Left ventricle myocardium inferior (tissue), 1 donor: ENCODE data around the gene NR6A1. TPM values are rescaled to one million over a fixed set of nuclear protein-coding genes. Genes with fewer than 3 reads are reported as not detected.

Experiments
- DNase-seq: peaks from one replicate; pipeline ENCODE4 v3.0.0-alpha.2; 2020
- H3K27ac ChIP-seq: fragments of 200-600 bp; replicated peaks from 2 replicates; pipeline ENCODE4 v1.8.0; 2021
- H3K27me3 ChIP-seq: fragments of 200-600 bp; 2 replicates; pipeline ENCODE4 v1.8.0; 2021; ENCODE audit warnings: low read depth
- H3K36me3 ChIP-seq: fragments of 200-600 bp; 2 replicates; pipeline ENCODE4 v1.8.0; 2021
- H3K4me1 ChIP-seq: fragments of 200-600 bp; 2 replicates; pipeline ENCODE4 v1.8.0; 2021
- H3K4me3 ChIP-seq: fragments of 200-600 bp; 2 replicates; pipeline ENCODE4 v1.8.0; 2021; ENCODE audit warnings: mild to moderate bottlenecking, moderate library complexity
- H3K9me3 ChIP-seq: fragments of 200-600 bp; replicated peaks from 2 replicates; pipeline ENCODE4 v1.8.0; 2021
- CTCF ChIP-seq: fragments of 200-600 bp; IDR thresholded peaks from 2 replicates; pipeline ENCODE4 v1.8.0; 2021; ENCODE audit warnings: antibody characterized with exemption, mild to moderate bottlenecking, borderline replicate concordance
- intact Hi-C: fragments of 100-400 bp; cut with micrococcal nuclease; formaldehyde crosslinking; loops from one replicate; pipeline ENCODE4 v1.11.0; 2022
- total RNA-seq: library from RNA; stranded (reverse); fragmentation: NEBNext Ultra II Directional; extraction: Animal tissue kit (Norgen Biotek cat#: 25700); gene quantifications from one replicate; pipeline ENCODE4 v1.2.1, GENCODE V29; 2021
- donor health status: DM: no; HTN: yes; CAD: no; lungs with severe emphysema.

Gene NR6A1
- total RNA-seq, 1 donor from 2014 or later = 1.0 TPM

DNA sequence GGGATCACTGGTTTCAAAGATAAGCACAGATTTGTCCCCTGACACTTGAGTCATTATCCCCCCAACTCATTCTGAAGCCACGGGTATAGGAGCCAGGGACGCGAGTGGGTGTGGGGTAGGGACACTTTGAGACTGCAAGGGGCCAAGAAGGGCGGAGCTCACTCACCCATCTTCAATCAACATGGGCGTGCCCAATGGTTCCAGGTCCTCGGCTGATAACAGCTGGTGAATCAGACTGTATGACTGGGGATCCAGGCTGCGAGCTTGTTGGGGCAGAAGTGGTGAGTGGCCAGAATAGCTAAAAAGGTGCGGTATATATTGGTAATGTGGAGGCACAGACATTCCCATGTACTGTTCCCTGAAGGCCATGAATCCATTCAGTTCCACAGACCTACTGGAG, 233.2 kb downstream of the NR6A1 start:
- Histone ChIP-seq H3K4me1 (no peaks in the 10 kb centered on the region), H3K36me3 (peaks cover 6% of the 10 kb centered on the region), H3K9me3 (no peaks in the 10 kb centered on the region), H3K27me3 (no peaks in the 10 kb centered on the region), H3K27ac (no peak overlapping the region), H3K4me3 (no peak overlapping the region)
- intact Hi-C loops = loop anchor here (10.0 kb wide), 1 partner anchor 113 kb away; no protein-coding TSS in a partner anchor
- TF ChIP-seq CTCF = no peak
- DNase-seq = no peak

- H3K27me3 ChIP-seq = no peaks in the 10 kb centered on the region
- DNase-seq = no peak
- H3K27ac ChIP-seq = no peak overlapping the region
- intact Hi-C loops = loop anchor here (10.0 kb wide), 1 partner anchor 111 kb away; no protein-coding TSS in a partner anchor
- H3K9me3 ChIP-seq = no peaks in the 10 kb centered on the region
- H3K4me3 ChIP-seq = no peak overlapping the region
- H3K4me1 ChIP-seq = no peaks in the 10 kb centered on the region
- peaks cover 6% of the 10 kb centered on the region for H3K36me3 ChIP-seq
- TF ChIP-seq CTCF = no peak
Observed at GRCh38 chr9:124535846-124536245, 235.3 kb downstream of the NR6A1 start.

GRCh38 chr9:124532897-124533296, 238.2 kb downstream of the NR6A1 start:
- Histone ChIP-seq H3K4me1 (no peaks in the 10 kb centered on the region), H3K27me3 (no peaks in the 10 kb centered on the region), H3K4me3 (no peak overlapping the region), H3K27ac (no peak overlapping the region), H3K9me3 (no peaks in the 10 kb centered on the region), H3K36me3 (peaks cover 6% of the 10 kb centered on the region)
- no peak for DNase-seq
- no peak for TF ChIP-seq CTCF
- intact Hi-C loops = loop anchor here (10.0 kb wide), 1 partner anchor 108 kb away; no protein-coding TSS in a partner anchor

GRCh38 chr9:124531115-124531514, 240.0 kb downstream of the NR6A1 start:
- H3K36me3 ChIP-seq = peaks cover 6% of the 10 kb centered on the region
- DNase-seq = no peak
- no peak for TF ChIP-seq CTCF
- no peaks in the 10 kb centered on the region for H3K4me1 ChIP-seq
- H3K4me3 ChIP-seq = no peak overlapping the region
- H3K27me3 ChIP-seq = no peaks in the 10 kb centered on the region
- no peaks in the 10 kb centered on the region for H3K9me3 ChIP-seq
- H3K27ac ChIP-seq = no peak overlapping the region
- intact Hi-C loops = loop anchor here (10.0 kb wide), 1 partner anchor 106 kb away; no protein-coding TSS in a partner anchor

GRCh38 chr9:124530246-124530645, 240.9 kb downstream of the NR6A1 start:
- DNase-seq = no peak
- Histone ChIP-seq H3K27ac (no peak overlapping the region), H3K36me3 (no peaks in the 10 kb centered on the region), H3K9me3 (no peaks in the 10 kb centered on the region), H3K4me1 (no peaks in the 10 kb centered on the region), H3K27me3 (no peaks in the 10 kb centered on the region), H3K4me3 (no peak overlapping the region)
- intact Hi-C loops = loop anchor here (10.0 kb wide), 1 partner anchor 105 kb away; no protein-coding TSS in a partner anchor
- TF ChIP-seq CTCF = no peak
